GM23338 (cell line): Measurements from ENCODE around the gene WIPI1. TPM values are rescaled to one million over a fixed set of nuclear protein-coding genes. Genes with fewer than 3 reads are reported as not detected.

ENCODE experiments used
- ATAC-seq: fragments of 200-7000 bp; cut with Tn5 transposase; 3 replicates; pipeline ENCODE4 v1.9.1; 2020
- DNase-seq: peaks from one replicate; pipeline ENCODE4 v3.0.0-alpha.2; 2015; ENCODE audit warnings: low spot score
- H2AFZ ChIP-seq: fragments of 200-600 bp; sonication (generic); 2 replicates; pipeline ENCODE4 v1.8.0; 2016; ENCODE audit warnings: antibody characterized with exemption, mild to moderate bottlenecking, moderate library complexity
- H3F3A ChIP-seq: fragments of 200-600 bp; sonication (generic); replicated peaks from 2 replicates; pipeline ENCODE4 v1.8.0; 2017; ENCODE audit warnings: antibody characterized with exemption, mixed run types, low read depth
- H3K27ac ChIP-seq: fragments of 200-600 bp; sonication (generic); 2 replicates; pipeline ENCODE4 v1.6.1; 2016; ENCODE audit warnings: low read depth
- H3K27me3 ChIP-seq: fragments of 200-600 bp; sonication (generic); 2 replicates; pipeline ENCODE4 v1.8.0; 2016; ENCODE audit warnings: mild to moderate bottlenecking, mixed run types, moderate library complexity; ENCODE audit not compliant: insufficient read depth
- H3K36me3 ChIP-seq: fragments of 200-600 bp; sonication (generic); 2 replicates; pipeline ENCODE4 v1.8.0; 2016; ENCODE audit warnings: mild to moderate bottlenecking; ENCODE audit not compliant: insufficient read depth
- H3K4me1 ChIP-seq: fragments of 200-600 bp; sonication (generic); 2 replicates; pipeline ENCODE4 v1.8.0; 2016; ENCODE audit warnings: mild to moderate bottlenecking, moderate library complexity; ENCODE audit not compliant: insufficient read depth
- H3K4me2 ChIP-seq: fragments of 200-600 bp; sonication (generic); 2 replicates; pipeline ENCODE4 v1.7.1; 2017; ENCODE audit warnings: mixed run types
- H3K4me3 ChIP-seq: fragments of 200-600 bp; sonication (generic); 2 replicates; pipeline ENCODE4 v1.6.1; 2016; ENCODE audit warnings: mixed run types
- H3K79me2 ChIP-seq: fragments of 200-600 bp; sonication (generic); replicated peaks from 2 replicates; pipeline ENCODE4 v1.8.0; 2017; ENCODE audit warnings: mild to moderate bottlenecking; ENCODE audit not compliant: insufficient read depth
- H3K9me2 ChIP-seq: fragments of 200-600 bp; sonication (generic); 2 replicates; pipeline ENCODE4 v1.8.0; 2017; ENCODE audit not compliant: insufficient read depth
- H4K20me1 ChIP-seq: fragments of 200-600 bp; sonication (generic); replicated peaks from 2 replicates; pipeline ENCODE4 v1.8.0; 2017; ENCODE audit warnings: mild to moderate bottlenecking; ENCODE audit not compliant: insufficient read depth
- H3K27ac Mint-ChIP-seq: 2 replicates; pipeline ENCODE4 v1.8.0; 2020; ENCODE audit warnings: inconsistent platforms, mild to moderate bottlenecking, moderate library complexity, mixed read lengths
- H3K27me3 Mint-ChIP-seq: 3 replicates; pipeline ENCODE4 v1.8.0; 2022; ENCODE audit warnings: low read depth, mild to moderate bottlenecking, moderate library complexity, mixed read lengths, inconsistent platforms; ENCODE audit not compliant: insufficient read depth, poor library complexity
- H3K36me3 Mint-ChIP-seq: 3 replicates; pipeline ENCODE4 v1.8.0; 2021; ENCODE audit warnings: low read depth, mild to moderate bottlenecking, inconsistent platforms, moderate library complexity, mixed read lengths
- H3K4me1 Mint-ChIP-seq: 3 replicates; pipeline ENCODE4 v1.8.0; 2020; ENCODE audit warnings: mild to moderate bottlenecking, inconsistent platforms, mixed read lengths
- H3K4me3 Mint-ChIP-seq: 3 replicates; pipeline ENCODE4 v1.8.0; 2021; ENCODE audit warnings: moderate library complexity, mild to moderate bottlenecking, inconsistent platforms, mixed read lengths
- H3K9me3 Mint-ChIP-seq: 3 replicates; pipeline ENCODE4 v1.8.0; 2020; ENCODE audit warnings: moderate library complexity, mild to moderate bottlenecking, inconsistent platforms, mixed read lengths
- CREB1 ChIP-seq: fragments of 250-450 bp; sonication (Bioruptor Pico); IDR thresholded peaks from 2 replicates; pipeline ENCODE4 v1.5.0; 2020; ENCODE audit warnings: low read depth, mild to moderate bottlenecking, moderate library complexity
- CTCF ChIP-seq, 2 experiments: fragments of 200-600 bp in 1 of 2; sonication (generic) in 1 of 2; conservative IDR thresholded peaks; 2 replicates each; pipeline versions ENCODE4 v1.5.1 to v1.6.1; 2016 to 2017; ENCODE audit warnings: antibody characterized with exemption in 2 of 2, low read depth in 2 of 2, mild to moderate bottlenecking in 2 of 2, moderate library complexity in 1 of 2
- EZH2 ChIP-seq: fragments of 200-600 bp; sonication (generic); IDR thresholded peaks from one replicate; pipeline ENCODE4 v1.8.0; 2017; ENCODE audit warnings: antibody characterized with exemption, mild to moderate bottlenecking, low read depth; ENCODE audit not compliant: unreplicated experiment
- EZH2phosphoT487 ChIP-seq: fragments of 200-600 bp; sonication (generic); IDR thresholded peaks from one replicate; pipeline ENCODE4 v1.8.1; 2018; ENCODE audit warnings: antibody characterized with exemption; ENCODE audit not compliant: unreplicated experiment
- JUNB ChIP-seq: IDR thresholded peaks from one replicate; pipeline ENCODE4 v1.6.1; 2016; ENCODE audit warnings: antibody characterized with exemption; ENCODE audit not compliant: unreplicated experiment
- NANOG ChIP-seq: IDR thresholded peaks from 2 replicates; pipeline ENCODE4 v1.6.1; 2016; ENCODE audit warnings: antibody characterized with exemption, borderline replicate concordance
- POLR2AphosphoS5 ChIP-seq: IDR thresholded peaks from 2 replicates; pipeline ENCODE4 v1.6.1; 2016; ENCODE audit warnings: antibody characterized with exemption, low read depth
- STAT1 ChIP-seq: IDR thresholded peaks from one replicate; pipeline ENCODE4 v1.6.1; 2016; ENCODE audit warnings: antibody characterized with exemption; ENCODE audit not compliant: unreplicated experiment
- ZNF114 ChIP-seq: fragments of 250-450 bp; sonication (Bioruptor Pico); IDR thresholded peaks from 2 replicates; pipeline ENCODE4 v1.5.0; 2020; ENCODE audit warnings: mild to moderate bottlenecking, moderate library complexity
- ZNF331 ChIP-seq: fragments of 250-450 bp; sonication (Bioruptor Pico); IDR thresholded peaks from 2 replicates; pipeline ENCODE4 v1.5.0; 2020; ENCODE audit warnings: low read depth, mild to moderate bottlenecking, moderate library complexity
- polyA plus RNA-seq: library from polyadenylated mRNA; unstranded; fragments of >200 nt; fragmentation: Nextera tagmentation; extraction: Ambion mirVana; gene quantifications from 2 replicates; pipeline ENCODE4 v1.2.1, GENCODE V29; 2016
- total RNA-seq: library from RNA; depleted of rRNA; stranded (reverse); fragments of >200 nt; shearing (Covaris generic); gene quantifications from 2 replicates; pipeline ENCODE4 v1.2.3, GENCODE V29; 2014
- TF ChIP-seq, protein P1 (sequence below): IDR thresholded peaks from one replicate; pipeline ENCODE4 v1.6.1; 2018; ENCODE audit warnings: antibody characterized with exemption; ENCODE audit not compliant: unreplicated experiment
- TF ChIP-seq, protein P2 (sequence below): fragments of 250-450 bp; sonication (Bioruptor Pico); IDR thresholded peaks from 2 replicates; pipeline ENCODE4 v1.5.0; 2020; ENCODE audit warnings: mild to moderate bottlenecking, moderate library complexity
- TF ChIP-seq, protein P3 (sequence below): IDR thresholded peaks from 2 replicates; pipeline ENCODE4 v1.6.1; 2016; ENCODE audit warnings: antibody characterized with exemption

Gene WIPI1
- total and polyA plus RNA-seq, 2 experiments from 2014 or later, result 24.1 to 29.3 TPM

- Histone ChIP-seq H3K4me2 (no peak overlapping the region), H2AFZ (no peak overlapping the region), H3K9me2 (no peaks in the 10 kb centered on the region), H3K4me3 (no peak overlapping the region), H3K4me1 (no peaks in the 10 kb centered on the region), H3K27me3 (no peaks in the 10 kb centered on the region), H3K36me3 (no peaks in the 10 kb centered on the region), H3K27ac (no peak overlapping the region), H4K20me1 (no peaks in the 10 kb centered on the region), H3F3A (no peaks in the 10 kb centered on the region; the same call in 1 of the 2 replicates), H3K79me2 (no peaks in the 10 kb centered on the region)
- Mint-ChIP-seq H3K27me3 (peaks cover 10% of the 10 kb centered on the region), H3K4me3 (no peak overlapping the region), H3K36me3 (no peaks in the 10 kb centered on the region; the same call in 2 of the 3 replicates), H3K9me3 (peaks cover 10% of the 10 kb centered on the region; the same call in 1 of the 3 replicates), H3K4me1 (peaks cover 24% of the 10 kb centered on the region), H3K27ac (no peak overlapping the region)
- DNase-seq (no peak), ATAC-seq (no peak)
- TF ChIP-seq CTCF (conservative IDR thresholded peaks at IDR 0.05; ENCODE audit: low read depth in 2 of 2), result no peak
- TF ChIP-seq, protein P1, sequence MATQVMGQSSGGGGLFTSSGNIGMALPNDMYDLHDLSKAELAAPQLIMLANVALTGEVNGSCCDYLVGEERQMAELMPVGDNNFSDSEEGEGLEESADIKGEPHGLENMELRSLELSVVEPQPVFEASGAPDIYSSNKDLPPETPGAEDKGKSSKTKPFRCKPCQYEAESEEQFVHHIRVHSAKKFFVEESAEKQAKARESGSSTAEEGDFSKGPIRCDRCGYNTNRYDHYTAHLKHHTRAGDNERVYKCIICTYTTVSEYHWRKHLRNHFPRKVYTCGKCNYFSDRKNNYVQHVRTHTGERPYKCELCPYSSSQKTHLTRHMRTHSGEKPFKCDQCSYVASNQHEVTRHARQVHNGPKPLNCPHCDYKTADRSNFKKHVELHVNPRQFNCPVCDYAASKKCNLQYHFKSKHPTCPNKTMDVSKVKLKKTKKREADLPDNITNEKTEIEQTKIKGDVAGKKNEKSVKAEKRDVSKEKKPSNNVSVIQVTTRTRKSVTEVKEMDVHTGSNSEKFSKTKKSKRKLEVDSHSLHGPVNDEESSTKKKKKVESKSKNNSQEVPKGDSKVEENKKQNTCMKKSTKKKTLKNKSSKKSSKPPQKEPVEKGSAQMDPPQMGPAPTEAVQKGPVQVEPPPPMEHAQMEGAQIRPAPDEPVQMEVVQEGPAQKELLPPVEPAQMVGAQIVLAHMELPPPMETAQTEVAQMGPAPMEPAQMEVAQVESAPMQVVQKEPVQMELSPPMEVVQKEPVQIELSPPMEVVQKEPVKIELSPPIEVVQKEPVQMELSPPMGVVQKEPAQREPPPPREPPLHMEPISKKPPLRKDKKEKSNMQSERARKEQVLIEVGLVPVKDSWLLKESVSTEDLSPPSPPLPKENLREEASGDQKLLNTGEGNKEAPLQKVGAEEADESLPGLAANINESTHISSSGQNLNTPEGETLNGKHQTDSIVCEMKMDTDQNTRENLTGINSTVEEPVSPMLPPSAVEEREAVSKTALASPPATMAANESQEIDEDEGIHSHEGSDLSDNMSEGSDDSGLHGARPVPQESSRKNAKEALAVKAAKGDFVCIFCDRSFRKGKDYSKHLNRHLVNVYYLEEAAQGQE, result no peak
- TF ChIP-seq, protein P2, sequence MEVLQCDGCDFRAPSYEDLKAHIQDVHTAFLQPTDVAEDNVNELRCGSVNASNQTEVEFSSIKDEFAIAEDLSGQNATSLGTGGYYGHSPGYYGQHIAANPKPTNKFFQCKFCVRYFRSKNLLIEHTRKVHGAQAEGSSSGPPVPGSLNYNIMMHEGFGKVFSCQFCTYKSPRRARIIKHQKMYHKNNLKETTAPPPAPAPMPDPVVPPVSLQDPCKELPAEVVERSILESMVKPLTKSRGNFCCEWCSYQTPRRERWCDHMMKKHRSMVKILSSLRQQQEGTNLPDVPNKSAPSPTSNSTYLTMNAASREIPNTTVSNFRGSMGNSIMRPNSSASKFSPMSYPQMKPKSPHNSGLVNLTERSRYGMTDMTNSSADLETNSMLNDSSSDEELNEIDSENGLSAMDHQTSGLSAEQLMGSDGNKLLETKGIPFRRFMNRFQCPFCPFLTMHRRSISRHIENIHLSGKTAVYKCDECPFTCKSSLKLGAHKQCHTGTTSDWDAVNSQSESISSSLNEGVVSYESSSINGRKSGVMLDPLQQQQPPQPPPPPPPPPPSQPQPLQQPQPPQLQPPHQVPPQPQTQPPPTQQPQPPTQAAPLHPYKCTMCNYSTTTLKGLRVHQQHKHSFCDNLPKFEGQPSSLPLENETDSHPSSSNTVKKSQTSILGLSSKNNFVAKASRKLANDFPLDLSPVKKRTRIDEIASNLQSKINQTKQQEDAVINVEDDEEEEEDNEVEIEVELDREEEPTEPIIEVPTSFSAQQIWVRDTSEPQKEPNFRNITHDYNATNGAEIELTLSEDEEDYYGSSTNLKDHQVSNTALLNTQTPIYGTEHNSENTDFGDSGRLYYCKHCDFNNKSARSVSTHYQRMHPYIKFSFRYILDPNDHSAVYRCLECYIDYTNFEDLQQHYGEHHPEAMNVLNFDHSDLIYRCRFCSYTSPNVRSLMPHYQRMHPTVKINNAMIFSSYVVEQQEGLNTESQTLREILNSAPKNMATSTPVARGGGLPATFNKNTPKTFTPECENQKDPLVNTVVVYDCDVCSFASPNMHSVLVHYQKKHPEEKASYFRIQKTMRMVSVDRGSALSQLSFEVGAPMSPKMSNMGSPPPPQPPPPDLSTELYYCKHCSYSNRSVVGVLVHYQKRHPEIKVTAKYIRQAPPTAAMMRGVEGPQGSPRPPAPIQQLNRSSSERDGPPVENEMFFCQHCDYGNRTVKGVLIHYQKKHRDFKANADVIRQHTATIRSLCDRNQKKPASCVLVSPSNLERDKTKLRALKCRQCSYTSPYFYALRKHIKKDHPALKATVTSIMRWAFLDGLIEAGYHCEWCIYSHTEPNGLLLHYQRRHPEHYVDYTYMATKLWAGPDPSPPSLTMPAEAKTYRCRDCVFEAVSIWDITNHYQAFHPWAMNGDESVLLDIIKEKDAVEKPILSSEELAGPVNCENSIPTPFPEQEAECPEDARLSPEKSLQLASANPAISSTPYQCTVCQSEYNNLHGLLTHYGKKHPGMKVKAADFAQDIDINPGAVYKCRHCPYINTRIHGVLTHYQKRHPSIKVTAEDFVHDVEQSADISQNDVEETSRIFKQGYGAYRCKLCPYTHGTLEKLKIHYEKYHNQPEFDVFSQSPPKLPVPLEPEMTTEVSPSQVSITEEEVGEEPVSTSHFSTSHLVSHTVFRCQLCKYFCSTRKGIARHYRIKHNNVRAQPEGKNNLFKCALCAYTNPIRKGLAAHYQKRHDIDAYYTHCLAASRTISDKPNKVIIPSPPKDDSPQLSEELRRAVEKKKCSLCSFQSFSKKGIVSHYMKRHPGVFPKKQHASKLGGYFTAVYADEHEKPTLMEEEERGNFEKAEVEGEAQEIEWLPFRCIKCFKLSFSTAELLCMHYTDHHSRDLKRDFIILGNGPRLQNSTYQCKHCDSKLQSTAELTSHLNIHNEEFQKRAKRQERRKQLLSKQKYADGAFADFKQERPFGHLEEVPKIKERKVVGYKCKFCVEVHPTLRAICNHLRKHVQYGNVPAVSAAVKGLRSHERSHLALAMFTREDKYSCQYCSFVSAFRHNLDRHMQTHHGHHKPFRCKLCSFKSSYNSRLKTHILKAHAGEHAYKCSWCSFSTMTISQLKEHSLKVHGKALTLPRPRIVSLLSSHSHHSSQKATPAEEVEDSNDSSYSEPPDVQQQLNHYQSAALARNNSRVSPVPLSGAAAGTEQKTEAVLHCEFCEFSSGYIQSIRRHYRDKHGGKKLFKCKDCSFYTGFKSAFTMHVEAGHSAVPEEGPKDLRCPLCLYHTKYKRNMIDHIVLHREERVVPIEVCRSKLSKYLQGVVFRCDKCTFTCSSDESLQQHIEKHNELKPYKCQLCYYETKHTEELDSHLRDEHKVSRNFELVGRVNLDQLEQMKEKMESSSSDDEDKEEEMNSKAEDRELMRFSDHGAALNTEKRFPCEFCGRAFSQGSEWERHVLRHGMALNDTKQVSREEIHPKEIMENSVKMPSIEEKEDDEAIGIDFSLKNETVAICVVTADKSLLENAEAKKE, result no peak
- TF ChIP-seq JUNB, result no peak
- TF ChIP-seq POLR2AphosphoS5, result no peak
- TF ChIP-seq EZH2, result no peak
- no peak for TF ChIP-seq NANOG
- TF ChIP-seq ZNF331 (CRISPR knock-in tag), result no peak
- TF ChIP-seq STAT1, result no peak
- no peak for TF ChIP-seq EZH2phosphoT487
- no peak for TF ChIP-seq ZNF114
- TF ChIP-seq, protein P3, sequence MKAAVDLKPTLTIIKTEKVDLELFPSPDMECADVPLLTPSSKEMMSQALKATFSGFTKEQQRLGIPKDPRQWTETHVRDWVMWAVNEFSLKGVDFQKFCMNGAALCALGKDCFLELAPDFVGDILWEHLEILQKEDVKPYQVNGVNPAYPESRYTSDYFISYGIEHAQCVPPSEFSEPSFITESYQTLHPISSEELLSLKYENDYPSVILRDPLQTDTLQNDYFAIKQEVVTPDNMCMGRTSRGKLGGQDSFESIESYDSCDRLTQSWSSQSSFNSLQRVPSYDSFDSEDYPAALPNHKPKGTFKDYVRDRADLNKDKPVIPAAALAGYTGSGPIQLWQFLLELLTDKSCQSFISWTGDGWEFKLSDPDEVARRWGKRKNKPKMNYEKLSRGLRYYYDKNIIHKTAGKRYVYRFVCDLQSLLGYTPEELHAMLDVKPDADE, result no peak
- TF ChIP-seq CREB1 (CRISPR knock-in tag), result no peak
Measured at GRCh38 chr17:68401288-68401687, 56.0 kb downstream of the WIPI1 start.
